ENCODE results near the gene MID1.

Gene MID1

GRCh38 chrX:10457092-10457491 is 163.3 kb downstream of the MID1 start:
- Histone ChIP-seq H3K27ac (ENCODE audit: low read depth, low read length) (no peak overlapping the region), H3K79me2 (ENCODE audit: insufficient read depth, low read length) (no peaks in the 10 kb centered on the region), H2AFZ (ENCODE audit: low read depth, low read length, severe bottlenecking) (no peak overlapping the region), H3K4me2 (ENCODE audit: low read depth, low read length, poor library complexity, severe bottlenecking) (no peak overlapping the region), H3K36me3 (ENCODE audit: low read length) (no peaks in the 10 kb centered on the region), H4K20me1 (ENCODE audit: low read depth, low read length) (no peaks in the 10 kb centered on the region), H3K9ac (ENCODE audit: low read length) (no peak overlapping the region), H3K9me3 (ENCODE audit: insufficient read depth, low read length) (no peaks in the 10 kb centered on the region), H3K4me3 (ENCODE audit: insufficient read depth, low read length, poor library complexity, severe bottlenecking) (no peak overlapping the region), H3K9me2 (replicated peaks; ENCODE audit: insufficient read depth, low read length) (no peaks in the 10 kb centered on the region), H3F3A (ENCODE audit: insufficient read depth) (no peaks in the 10 kb centered on the region), H3K27me3 (ENCODE audit: low read length) (no peaks in the 10 kb centered on the region)
- no peak for TF ChIP-seq CTCF (IDR thresholded peaks at IDR 0.05; ENCODE audit: insufficient read depth, low read length, poor library complexity, severe bottlenecking)
- TF ChIP-seq EZH2phosphoT487 (conservative IDR thresholded peaks at IDR 0.05; ENCODE audit: low read length), result no peak

DNA sequence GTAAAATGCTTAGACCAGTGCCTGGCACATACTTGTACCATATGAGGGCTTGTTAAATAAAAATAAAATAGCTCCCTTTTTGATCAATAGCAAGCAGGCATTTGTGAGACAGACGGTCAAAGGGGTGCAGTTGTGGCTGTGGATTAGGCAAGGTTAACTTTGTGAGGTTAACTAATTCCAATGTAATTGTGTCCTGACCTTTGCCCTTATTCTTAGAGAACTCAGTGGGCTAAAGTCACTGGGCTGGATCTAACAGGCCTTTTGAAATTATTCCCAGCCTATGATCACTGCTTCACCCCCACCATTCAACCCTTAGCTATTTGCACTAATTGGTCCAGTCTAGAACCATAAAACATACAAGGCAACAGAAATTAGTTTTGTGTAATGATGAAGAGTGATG is 166.4 kb downstream of the MID1 start:
- H3K36me3 ChIP-seq (ENCODE audit: low read length), result no peaks in the 10 kb centered on the region
- H3K79me2 ChIP-seq (ENCODE audit: insufficient read depth, low read length), result no peaks in the 10 kb centered on the region
- H3K4me2 ChIP-seq (ENCODE audit: low read depth, low read length, poor library complexity, severe bottlenecking), result no peak overlapping the region

GRCh38 chrX:10450959-10451355 is 169.4 kb downstream of the MID1 start:
- TF ChIP-seq CTCF (IDR thresholded peaks at IDR 0.05; ENCODE audit: insufficient read depth, low read length, poor library complexity, severe bottlenecking) (no peak), EZH2phosphoT487 (conservative IDR thresholded peaks at IDR 0.05; ENCODE audit: low read length) (no peak)
- no peak overlapping the region for H3K9ac ChIP-seq (ENCODE audit: low read length)
- no peaks in the 10 kb centered on the region for H3K9me3 ChIP-seq (ENCODE audit: insufficient read depth, low read length)
- no peaks in the 10 kb centered on the region for H3K9me2 ChIP-seq (replicated peaks; ENCODE audit: insufficient read depth, low read length)
- H2AFZ ChIP-seq (ENCODE audit: low read depth, low read length, severe bottlenecking), result no peak overlapping the region
- no peaks in the 10 kb centered on the region for H3K36me3 ChIP-seq (ENCODE audit: low read length)
- H3K4me3 ChIP-seq (ENCODE audit: insufficient read depth, low read length, poor library complexity, severe bottlenecking), result no peak overlapping the region
- no peak overlapping the region for H3K4me2 ChIP-seq (ENCODE audit: low read depth, low read length, poor library complexity, severe bottlenecking)
- no peaks in the 10 kb centered on the region for H3F3A ChIP-seq (ENCODE audit: insufficient read depth)
- H3K27ac ChIP-seq (ENCODE audit: low read depth, low read length), result no peak overlapping the region
- H4K20me1 ChIP-seq (ENCODE audit: low read depth, low read length), result no peaks in the 10 kb centered on the region
- H3K79me2 ChIP-seq (ENCODE audit: insufficient read depth, low read length), result no peaks in the 10 kb centered on the region
- no peaks in the 10 kb centered on the region for H3K27me3 ChIP-seq (ENCODE audit: low read length)

More for the DNA sequence above, 166.4 kb downstream of the MID1 start:
- no peak overlapping the region for H3K4me3 ChIP-seq (ENCODE audit: insufficient read depth, low read length, poor library complexity, severe bottlenecking)
- H3K27ac ChIP-seq (ENCODE audit: low read depth, low read length), result no peak overlapping the region
- H2AFZ ChIP-seq (ENCODE audit: low read depth, low read length, severe bottlenecking), result no peak overlapping the region
- no peak for TF ChIP-seq CTCF (IDR thresholded peaks at IDR 0.05; ENCODE audit: insufficient read depth, low read length, poor library complexity, severe bottlenecking)
- no peak for TF ChIP-seq EZH2phosphoT487 (conservative IDR thresholded peaks at IDR 0.05; ENCODE audit: low read length)
- no peaks in the 10 kb centered on the region for H3F3A ChIP-seq (ENCODE audit: insufficient read depth)
- H3K9me3 ChIP-seq (ENCODE audit: insufficient read depth, low read length), result no peaks in the 10 kb centered on the region
- no peaks in the 10 kb centered on the region for H4K20me1 ChIP-seq (ENCODE audit: low read depth, low read length)
- H3K9me2 ChIP-seq (replicated peaks; ENCODE audit: insufficient read depth, low read length), result no peaks in the 10 kb centered on the region
- H3K9ac ChIP-seq (ENCODE audit: low read length), result no peak overlapping the region
- no peaks in the 10 kb centered on the region for H3K27me3 ChIP-seq (ENCODE audit: low read length)

All from SU-DHL-6 (cell line).